ENCODE results near the gene REN. TPM values are rescaled to one million over a fixed set of nuclear protein-coding genes. Genes with fewer than 3 reads are reported as not detected.

REN gene
- total RNA-seq (2014; rRNA removed; shearing (Covaris generic)) = 10.7 and 15.6 TPM in 2 replicates

GRCh38 chr1:204166219-204166618 lies at the start of gene REN:
Gene REN, minus strand, starts transcription at chr1:204166337. Its CDS starts 44 bp downstream, at chr1:204166293.
- no peak for DNase-seq (ENCODE audit: low spot score)

- DNase-seq (ENCODE audit: low spot score) = peak; percentile 95
Measured at GRCh38 chr1:204213668-204214662, 47.8 kb upstream of the REN start, which contains the start of gene GOLT1A. Gene GOLT1A, minus strand, starts transcription at chr1:204213988. Its CDS starts 82 bp downstream, at chr1:204213906.

- DNase-seq (ENCODE audit: low spot score) = no peak
Measured at GRCh38 chr1:204212715-204213114, 46.6 kb upstream of the REN start.

GRCh38 chr1:204211046-204211445 lies 44.9 kb upstream of the REN start:
- no peak for DNase-seq (ENCODE audit: low spot score)

GRCh38 chr1:204207136-204207616 lies 41.0 kb upstream of the REN start:
- DNase-seq (ENCODE audit: low spot score) = peak; percentile 80

- DNase-seq (ENCODE audit: low spot score) = no peak
Measured at GRCh38 chr1:204206121-204206520, 40.0 kb upstream of the REN start.

GRCh38 chr1:204205486-204205885 lies 39.3 kb upstream of the REN start:
- DNase-seq (ENCODE audit: low spot score) = no peak

GRCh38 chr1:204204944-204205343 lies 38.8 kb upstream of the REN start:
- DNase-seq (ENCODE audit: low spot score) = no peak

- no peak for DNase-seq (ENCODE audit: low spot score)
Measured at GRCh38 chr1:204203206-204203767, 37.1 kb upstream of the REN start.

GRCh38 chr1:204202481-204202880 lies 36.3 kb upstream of the REN start:
- no peak for DNase-seq (ENCODE audit: low spot score)

GRCh38 chr1:204201348-204202040 lies 35.4 kb upstream of the REN start:
- no peak for DNase-seq (ENCODE audit: low spot score)

GRCh38 chr1:204199579-204199978 lies 33.4 kb upstream of the REN start:
- no peak for DNase-seq (ENCODE audit: low spot score)

GRCh38 chr1:204198348-204199340 lies 32.5 kb upstream of the REN start:
- peak; percentile 84 for DNase-seq (ENCODE audit: low spot score)

GRCh38 chr1:204197068-204197467 lies 30.9 kb upstream of the REN start:
- DNase-seq (ENCODE audit: low spot score) = no peak

GRCh38 chr1:204196068-204196795 lies 30.1 kb upstream of the REN start, which contains the start of gene KISS1:
Gene KISS1, minus strand, starts transcription at chr1:204196491. Its CDS starts 3,615 bp downstream, at chr1:204192876.
- DNase-seq (ENCODE audit: low spot score) = no peak

GRCh38 chr1:204194771-204195170 lies 28.6 kb upstream of the REN start:
- DNase-seq (ENCODE audit: low spot score) = no peak

- DNase-seq (ENCODE audit: low spot score) = no peak
Measured at GRCh38 chr1:204194080-204194479, 27.9 kb upstream of the REN start.

- no peak for DNase-seq (ENCODE audit: low spot score)
Measured at GRCh38 chr1:204192589-204193352, 26.6 kb upstream of the REN start.

- no peak for DNase-seq (ENCODE audit: low spot score)
Measured at GRCh38 chr1:204192046-204192445, 25.9 kb upstream of the REN start.

Measured in HT-29 (cell line).